ENCODE measurements around the gene SLIT2.

Gene SLIT2

GRCh38 chr4:20265726-20266125 is 14.0 kb downstream of the SLIT2 start:
- no peak for DNase-seq

- DNase-seq: no peak
Measured at GRCh38 chr4:20266215-20267082, 14.7 kb downstream of the SLIT2 start.

- no peak for DNase-seq
Measured at GRCh38 chr4:20268028-20268427, 16.3 kb downstream of the SLIT2 start.

- DNase-seq: no peak
Measured at GRCh38 chr4:20269320-20269719, 17.6 kb downstream of the SLIT2 start.

GRCh38 chr4:20271950-20272349 is 20.2 kb downstream of the SLIT2 start:
- DNase-seq: peak; percentile 34

- DNase-seq: no peak
Measured at GRCh38 chr4:20272411-20272872, 20.7 kb downstream of the SLIT2 start.

- no peak for DNase-seq
Measured at GRCh38 chr4:20273793-20274192, 22.1 kb downstream of the SLIT2 start.

GRCh38 chr4:20276848-20277247 is 25.1 kb downstream of the SLIT2 start:
- DNase-seq: no peak

- no peak for DNase-seq
Measured at GRCh38 chr4:20278195-20278594, 26.5 kb downstream of the SLIT2 start.

GRCh38 chr4:20279381-20279780 is 27.7 kb downstream of the SLIT2 start:
- no peak for DNase-seq

GRCh38 chr4:20281453-20281852 is 29.7 kb downstream of the SLIT2 start:
- DNase-seq: no peak

GRCh38 chr4:20283039-20283438 is 31.3 kb downstream of the SLIT2 start:
- no peak for DNase-seq

- no peak for DNase-seq
Measured at GRCh38 chr4:20284990-20285389, 33.3 kb downstream of the SLIT2 start.

- no peak for DNase-seq
Measured at GRCh38 chr4:20287246-20287645, 35.5 kb downstream of the SLIT2 start.

GRCh38 chr4:20288047-20288650 is 36.4 kb downstream of the SLIT2 start:
- DNase-seq: no peak

GRCh38 chr4:20288846-20289512 is 37.3 kb downstream of the SLIT2 start:
- DNase-seq: no peak

- DNase-seq: no peak
Measured at GRCh38 chr4:20289782-20290181, 38.1 kb downstream of the SLIT2 start.

GRCh38 chr4:20292739-20293138 is 41.0 kb downstream of the SLIT2 start:
- no peak for DNase-seq

- no peak for DNase-seq
Measured at GRCh38 chr4:20297261-20297660, 45.6 kb downstream of the SLIT2 start.

- no peak for DNase-seq
Measured at GRCh38 chr4:20297783-20298182, 46.1 kb downstream of the SLIT2 start.

- DNase-seq: no peak
Measured at GRCh38 chr4:20298455-20298854, 46.8 kb downstream of the SLIT2 start.

GRCh38 chr4:20298986-20299385 is 47.3 kb downstream of the SLIT2 start:
- DNase-seq: no peak

- DNase-seq: no peak
Measured at GRCh38 chr4:20299515-20299914, 47.8 kb downstream of the SLIT2 start.

- DNase-seq: no peak
Measured at GRCh38 chr4:20301161-20301560, 49.5 kb downstream of the SLIT2 start.

Measured in NCI-H1105 treated with DMSO at 0.1 percent for 48 hours (cell line).